Adrenal gland (tissue), 12 donors: ENCODE results near the gene TOR4A. TPM values are rescaled to one million over a fixed set of nuclear protein-coding genes. Genes with fewer than 3 reads are reported as not detected.

Source experiments
- DNase-seq, 7 donors: peaks; one replicate each; pipeline ENCODE4 v3.0.0-alpha.2; 2019 to 2020
- H3K27ac ChIP-seq, 5 donors: fragments of 200-600 bp; sonication (generic) in 4 of 5; 1 replicate in 3 of 5; 2 replicates in 2 of 5; pipeline versions ENCODE4 v1.5.1 to v1.8.0; 2016 to 2020; ENCODE audit warnings: mild to moderate bottlenecking in 1 of 5
- H3K27me3 ChIP-seq: fragments of 200-600 bp; 2 replicates; pipeline ENCODE4 v1.8.0; 2021
- H3K36me3 ChIP-seq, 2 donors: fragments of 200-600 bp; replicated peaks in 1 of 2; 1 replicate in 1 of 2; 2 replicates in 1 of 2; pipeline versions ENCODE4 v1.5.1 to v1.8.0; 2018 to 2022
- H3K4me1 ChIP-seq, 2 donors: fragments of 200-600 bp; replicated peaks in 1 of 2; 1 replicate in 1 of 2; 2 replicates in 1 of 2; pipeline versions ENCODE4 v1.5.1 to v1.8.0; 2018 to 2021
- H3K4me3 ChIP-seq, 4 donors: fragments of 200-600 bp; sonication (generic) in 3 of 4; one replicate each; pipeline ENCODE4 v1.5.1; 2016 to 2018
- H3K9me3 ChIP-seq, 3 donors: fragments of 200-600 bp; sonication (generic) in 1 of 3; replicated peaks in 1 of 3; 1 replicate in 2 of 3; 2 replicates in 1 of 3; pipeline versions ENCODE4 v1.5.1 to v1.8.0; 2016 to 2021
- CTCF ChIP-seq, 6 experiments: fragments of 450-650 bp in 4 of 6; fragments of 200-600 bp in 2 of 6; sonication (generic) in 1 of 6; IDR thresholded peaks; 1 replicate in 5 of 6; 2 replicates in 1 of 6; pipeline versions ENCODE4 v1.5.1 to v1.8.0; 2016 to 2021; ENCODE audit warnings: antibody characterized with exemption in 6 of 6, mild to moderate bottlenecking in 2 of 6, moderate library complexity in 1 of 6
- POLR2A ChIP-seq, 2 donors: fragments of 450-650 bp; IDR thresholded peaks; one replicate each; pipeline ENCODE4 v1.6.1; 2017; ENCODE audit warnings: antibody characterized with exemption in 2 of 2, mild to moderate bottlenecking in 2 of 2, moderate library complexity in 1 of 2
- WGBS, 4 donors: extraction: QIAGEN DNeasy Blood & Tissue Kit in 2 of 4; methylation state at CpG; one replicate each; pipeline versions ENCODE4 v1.1.5 to v1.1.7; 2013 to 2017; 5-methylcytosine and 5-hydroxymethylcytosine counted together
- intact Hi-C, 2 donors: fragments of 100-400 bp; cut with DNase I; formaldehyde crosslinking; loops; one replicate each; pipeline versions ENCODE4 v1.14.1 to v1.15.0; 2022 to 2023
- polyA plus RNA-seq, 3 donors: library from polyadenylated mRNA; stranded (reverse); fragments of 200-250 nt in 2 of 3; fragments of 350-450 nt in 1 of 3; fragmentation: Illumina TruSeq in 1 of 3; extraction: RNeasy Lipid Tissue Mini Kit (QIAGEN cat#74804) in 1 of 3; gene quantifications; one replicate each; pipeline ENCODE4 v1.2.3, GENCODE V29; 2013 to 2014
- total RNA-seq, 9 donors: library from RNA; depleted of rRNA in 4 of 9; stranded (reverse); fragments of >200 nt in 4 of 9; fragments of 120-200 nt in 1 of 9; fragmentation: NEBNext Ultra II Directional in 1 of 9; extraction: Animal tissue kit (Norgen Biotek cat#: 25700) in 1 of 9; gene quantifications; one replicate each; pipeline versions ENCODE4 v1.1.0 to v1.2.4, GENCODE V29; 2013 to 2023
- donor health status: healthy with polysubstance abuse.
- donor health status: Bipolar disorder and iron deficiency.
- donor health status: DM: yes; HTN: yes; CAD: no.
- donor health status: DM: no; HTN: no; CAD: no.
- donor health status: DM: no; HTN: no; CAD: no.
- donor health status: DM: yes; HTN: yes; CAD: no.

TOR4A gene
- total and polyA plus RNA-seq, 12 donors, result 0.49 to 21.5 (median 7.4) TPM

GRCh38 chr9:137245450-137246421 lies 31.8 kb upstream of the TOR4A start:
- Histone ChIP-seq H3K27ac (no peak overlapping the region), H3K9me3 (no peaks in the 10 kb centered on the region), H3K36me3 (peaks cover 0 to 18% of the 10 kb centered on the region in 2 donors), H3K4me3 (no peak overlapping the region), H3K4me1 (peaks cover 0 to 25% of the 10 kb centered on the region in 2 donors), H3K27me3 (no peaks in the 10 kb centered on the region)
- 89 to 92% (median 90%) methylated on average over 13 to 25 of the region's 25 CpGs for WGBS, 4 donors
- TF ChIP-seq POLR2A (IDR thresholded peaks at IDR 0.05) (no peak), CTCF (IDR thresholded peaks at IDR 0.05) (no peak)
- no peak for DNase-seq
- intact Hi-C loops, result no loop called here

GRCh38 chr9:137247135-137247915 lies 30.2 kb upstream of the TOR4A start:
- H3K27ac ChIP-seq, result no peak overlapping the region
- H3K9me3 ChIP-seq, result no peaks in the 10 kb centered on the region
- intact Hi-C loops, result no loop called here
- peaks cover 0 to 20% of the 10 kb centered on the region in 2 donors for H3K4me1 ChIP-seq
- TF ChIP-seq POLR2A (IDR thresholded peaks at IDR 0.05) (no peak), CTCF (IDR thresholded peaks at IDR 0.05) (no peak)
- no peak for DNase-seq
- no peaks in the 10 kb centered on the region for H3K27me3 ChIP-seq
- no peak overlapping the region for H3K4me3 ChIP-seq
- peaks cover 0 to 15% of the 10 kb centered on the region in 2 donors for H3K36me3 ChIP-seq
- 60 to 76% (median 68%) methylated on average over 19 to 20 of the region's 20 CpGs for WGBS, 4 donors

GRCh38 chr9:137247916-137248175 lies 29.7 kb upstream of the TOR4A start:
- Histone ChIP-seq H3K4me1 (peaks cover 0 to 15% of the 10 kb centered on the region in 2 donors), H3K27ac (no peak overlapping the region), H3K4me3 (no peak overlapping the region), H3K27me3 (no peaks in the 10 kb centered on the region), H3K9me3 (no peaks in the 10 kb centered on the region), H3K36me3 (peaks cover 0 to 10% of the 10 kb centered on the region in 2 donors)
- no peak for DNase-seq
- 83 to 100% (median 87%) methylated on average over 1 to 6 of the region's 6 CpGs for WGBS, 4 donors
- no peak for TF ChIP-seq CTCF (IDR thresholded peaks at IDR 0.05)
- TF ChIP-seq POLR2A (IDR thresholded peaks at IDR 0.05), result no peak
- intact Hi-C loops, result no loop called here
